HG03565 (cell line): ENCODE results near the gene WDR27.

ENCODE experiments used
- ATAC-seq: cut with Tn5 transposase; IDR thresholded peaks from one replicate; pipeline ENCODE4 v1.9.1; 2021; ENCODE audit warnings: mild to moderate bottlenecking, moderate library complexity; ENCODE audit not compliant: unreplicated experiment

WDR27 gene

GRCh38 chr6:169411722-169412121 lies 290.1 kb downstream of the WDR27 start:
- no peak for ATAC-seq

- no peak for ATAC-seq
These were observed 290.5 kb downstream of the WDR27 start for GRCh38 chr6:169411296-169411695.

GRCh38 chr6:169409742-169410312 lies 292.0 kb downstream of the WDR27 start:
- ATAC-seq: no peak

GRCh38 chr6:169407325-169407724 lies 294.5 kb downstream of the WDR27 start:
- ATAC-seq: no peak
